Measurements from ENCODE around the gene YWHAH.

Gene YWHAH

GRCh38 chr22:31977141-31977841, 33.0 kb downstream of the YWHAH start:
- in situ Hi-C loops (cut with MboI; ENCODE audit: low sequenced_read_pairs) = loop anchor here (25.0 kb wide), 1 partner anchor 485 kb away; the partner anchor contains the start of genes BPIFC and FBXO7

- in situ Hi-C loops (cut with MboI; ENCODE audit: low sequenced_read_pairs) = loop anchor here (25.0 kb wide), 1 partner anchor 484 kb away; the partner anchor contains the start of genes BPIFC and FBXO7
Observed at GRCh38 chr22:31977939-31978338, 33.6 kb downstream of the YWHAH start.

GRCh38 chr22:31980628-31981027, 36.3 kb downstream of the YWHAH start:
- in situ Hi-C loops (cut with MboI; ENCODE audit: low sequenced_read_pairs) = loop anchor here (25.0 kb wide), 1 partner anchor 482 kb away; the partner anchor contains the start of genes BPIFC and FBXO7

- in situ Hi-C loops (cut with MboI; ENCODE audit: low sequenced_read_pairs) = loop anchor here (25.0 kb wide), 1 partner anchor 480 kb away; the partner anchor contains the start of genes BPIFC and FBXO7
Observed at GRCh38 chr22:31981976-31982375, 37.6 kb downstream of the YWHAH start.

- in situ Hi-C loops (cut with MboI; ENCODE audit: low sequenced_read_pairs) = loop anchor here (25.0 kb wide), 1 partner anchor 478 kb away; the partner anchor contains the start of genes BPIFC and FBXO7
Observed at GRCh38 chr22:31983911-31984656, 39.7 kb downstream of the YWHAH start.

GRCh38 chr22:31987218-31987617, 42.9 kb downstream of the YWHAH start:
- in situ Hi-C loops (cut with MboI; ENCODE audit: low sequenced_read_pairs) = loop anchor here (25.0 kb wide), 1 partner anchor 475 kb away; the partner anchor contains the start of genes BPIFC and FBXO7

GRCh38 chr22:31991102-31991839, 46.9 kb downstream of the YWHAH start:
- in situ Hi-C loops (cut with MboI; ENCODE audit: low sequenced_read_pairs) = loop anchor here (25.0 kb wide), 1 partner anchor 471 kb away; the partner anchor contains the start of genes BPIFC and FBXO7

GRCh38 chr22:31995046-31995445, 50.7 kb downstream of the YWHAH start:
- in situ Hi-C loops (cut with MboI; ENCODE audit: low sequenced_read_pairs) = loop anchor here (25.0 kb wide), 1 partner anchor 467 kb away; the partner anchor contains the start of genes BPIFC and FBXO7

GRCh38 chr22:31995807-31996206, 51.5 kb downstream of the YWHAH start:
- in situ Hi-C loops (cut with MboI; ENCODE audit: low sequenced_read_pairs) = loop anchor here (25.0 kb wide), 1 partner anchor 466 kb away; the partner anchor contains the start of genes BPIFC and FBXO7

GRCh38 chr22:31998784-31999385, 54.5 kb downstream of the YWHAH start:
- in situ Hi-C loops (cut with MboI; ENCODE audit: low sequenced_read_pairs) = loop anchor here (25.0 kb wide), 1 partner anchor 463 kb away; the partner anchor contains the start of genes BPIFC and FBXO7

- in situ Hi-C loops (cut with MboI; ENCODE audit: low sequenced_read_pairs) = no loop called here
Observed at GRCh38 chr22:32000181-32000580, 55.8 kb downstream of the YWHAH start.

GRCh38 chr22:32005453-32005852, 61.1 kb downstream of the YWHAH start:
- in situ Hi-C loops (cut with MboI; ENCODE audit: low sequenced_read_pairs) = no loop called here
